ENCODE measurements around the gene CD22.
A peak's percentile ranks its signal among the peaks of the same experiment; 100 is the strongest.

CD22 gene

DNA sequence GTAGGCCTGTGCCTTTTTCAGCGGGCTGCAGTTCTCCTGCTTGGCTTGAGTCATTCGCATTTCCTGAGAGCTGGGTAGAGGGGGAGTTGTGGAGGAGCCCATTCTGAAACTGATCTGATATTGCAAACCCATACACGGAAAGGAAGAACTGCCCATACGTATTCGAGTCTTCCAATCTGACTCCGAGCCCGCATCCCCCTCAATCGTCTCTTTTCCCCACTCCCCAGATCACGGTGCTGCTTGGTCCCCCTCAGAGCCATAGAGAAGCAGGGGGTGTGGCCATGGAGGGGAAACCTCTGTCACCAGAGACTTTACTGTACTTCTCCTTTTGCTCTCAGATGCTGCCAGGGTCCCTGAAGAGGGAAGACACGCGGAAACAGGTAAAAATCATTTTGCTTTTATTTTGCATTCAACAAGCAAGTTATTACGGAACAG lies at the start of gene CD22:
Gene CD22 (plus strand): TSS at position 337 of the 435 bp plus-strand sequence. CDS start 2,854 bp downstream, outside the sequence.
- DNase-seq (ENCODE audit: low read depth), result peak; percentile 44

GRCh38 chr19:35279374-35279773 lies 49.6 kb upstream of the CD22 start:
- H3K4me3 ChIP-seq (ENCODE audit: low read depth, low read length), result no peak overlapping the region
- DNase-seq (ENCODE audit: low read depth), result no peak
- TF ChIP-seq, protein P1, sequence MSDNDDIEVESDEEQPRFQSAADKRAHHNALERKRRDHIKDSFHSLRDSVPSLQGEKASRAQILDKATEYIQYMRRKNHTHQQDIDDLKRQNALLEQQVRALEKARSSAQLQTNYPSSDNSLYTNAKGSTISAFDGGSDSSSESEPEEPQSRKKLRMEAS (IDR thresholded peaks at IDR 0.05; ENCODE audit: low read depth, low read length), result no peak
- TF ChIP-seq MYC (IDR thresholded peaks at IDR 0.05; ENCODE audit: low read depth, low read length) (no peak), CTCF (IDR thresholded peaks at IDR 0.05; ENCODE audit: low read depth, low read length) (no peak), POLR2A (IDR thresholded peaks at IDR 0.05; ENCODE audit: extremely low read depth, insufficient read length) (no peak)

More for the DNA sequence above, at the start of gene CD22:
- H3K4me3 ChIP-seq (ENCODE audit: low read depth, low read length), result no peak within 1 kb of the TSS
- TF ChIP-seq MYC (IDR thresholded peaks at IDR 0.05; ENCODE audit: low read depth, low read length) (no peak), POLR2A (IDR thresholded peaks at IDR 0.05; ENCODE audit: extremely low read depth, insufficient read length) (no peak), CTCF (IDR thresholded peaks at IDR 0.05; ENCODE audit: low read depth, low read length) (no peak)
- TF ChIP-seq, protein P1 (IDR thresholded peaks at IDR 0.05; ENCODE audit: low read depth, low read length), result no peak

- DNase-seq (ENCODE audit: low read depth), result no peak
- H3K4me3 ChIP-seq (ENCODE audit: low read depth, low read length), result no peak overlapping the region
- TF ChIP-seq POLR2A (IDR thresholded peaks at IDR 0.05; ENCODE audit: extremely low read depth, insufficient read length) (no peak), MYC (IDR thresholded peaks at IDR 0.05; ENCODE audit: low read depth, low read length) (no peak), CTCF (IDR thresholded peaks at IDR 0.05; ENCODE audit: low read depth, low read length) (no peak)
- TF ChIP-seq, protein P1 (IDR thresholded peaks at IDR 0.05; ENCODE audit: low read depth, low read length), result no peak
Observed at GRCh38 chr19:35279985-35280821, 48.8 kb upstream of the CD22 start.

DNA sequence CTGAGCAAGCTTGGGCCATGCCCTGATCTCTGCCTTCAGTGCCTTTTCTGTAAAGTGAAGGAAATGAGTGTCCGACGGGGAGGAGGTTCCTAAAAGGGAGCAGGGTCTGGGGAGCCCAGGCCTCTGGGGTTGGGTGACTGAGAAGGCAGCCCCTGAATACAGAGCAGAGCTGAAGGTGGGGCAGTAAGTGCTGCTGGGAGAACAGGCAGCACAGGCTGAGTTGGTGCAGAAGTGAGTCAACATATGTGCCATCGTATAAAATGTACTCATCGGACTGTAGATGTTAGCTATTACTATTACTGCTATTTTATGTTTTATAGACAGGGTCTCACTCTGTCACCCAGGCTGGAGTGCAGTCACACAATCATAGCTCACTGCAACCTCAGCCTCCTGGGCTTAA lies 47.7 kb upstream of the CD22 start:
- TF ChIP-seq CTCF (IDR thresholded peaks at IDR 0.05; ENCODE audit: low read depth, low read length), result no peak
- TF ChIP-seq POLR2A (IDR thresholded peaks at IDR 0.05; ENCODE audit: extremely low read depth, insufficient read length), result no peak
- TF ChIP-seq, protein P1 (IDR thresholded peaks at IDR 0.05; ENCODE audit: low read depth, low read length), result no peak
- TF ChIP-seq MYC (IDR thresholded peaks at IDR 0.05; ENCODE audit: low read depth, low read length), result no peak
- H3K4me3 ChIP-seq (ENCODE audit: low read depth, low read length), result no peak overlapping the region
- no peak for DNase-seq (ENCODE audit: low read depth)

DNA sequence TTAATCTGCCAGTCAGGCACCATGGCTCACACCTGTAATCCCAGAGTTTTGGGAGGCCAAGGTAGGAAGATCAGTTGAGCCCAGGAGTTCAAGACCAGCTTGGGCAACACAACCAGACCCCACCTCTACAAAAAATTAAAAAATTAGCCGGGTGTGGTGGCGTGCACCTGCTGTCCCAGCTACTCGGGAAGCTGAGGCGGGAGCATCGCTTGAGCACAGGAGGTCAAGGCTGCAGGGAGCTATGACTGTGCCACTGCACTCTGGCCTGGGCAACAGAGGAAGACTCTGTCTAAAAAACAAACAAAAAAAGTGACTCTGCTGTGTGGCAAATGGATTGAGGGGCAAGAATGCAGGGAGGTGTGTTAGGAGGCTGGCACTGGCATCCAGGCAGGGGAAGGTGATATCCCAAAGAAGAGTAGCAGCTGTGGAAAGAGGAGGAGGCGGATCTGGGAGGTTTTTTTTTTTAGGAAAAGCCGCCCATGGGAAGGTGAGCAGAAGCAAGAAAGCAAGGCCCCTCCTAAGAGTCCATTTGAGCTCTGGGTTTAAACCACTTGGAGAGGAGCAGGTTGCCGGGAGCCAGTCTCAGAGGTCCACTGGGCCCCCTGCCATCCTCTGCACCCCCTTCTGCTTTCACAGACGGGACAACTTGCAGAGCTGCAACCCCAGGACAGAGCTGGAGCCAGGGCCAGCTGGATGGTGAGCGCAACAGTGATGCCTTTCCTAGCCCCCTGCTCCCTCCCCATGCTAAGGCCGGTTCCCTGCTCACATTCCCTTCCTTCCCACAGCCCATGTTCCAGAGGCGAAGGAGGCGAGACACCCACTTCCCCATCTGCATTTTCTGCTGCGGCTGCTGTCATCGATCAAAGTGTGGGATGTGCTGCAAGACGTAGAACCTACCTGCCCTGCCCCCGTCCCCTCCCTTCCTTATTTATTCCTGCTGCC lies 44.6 kb upstream of the CD22 start:
- no peak for TF ChIP-seq CTCF (IDR thresholded peaks at IDR 0.05; ENCODE audit: low read depth, low read length)
- no peak for TF ChIP-seq MYC (IDR thresholded peaks at IDR 0.05; ENCODE audit: low read depth, low read length)
- TF ChIP-seq, protein P1 (IDR thresholded peaks at IDR 0.05; ENCODE audit: low read depth, low read length), result no peak
- no peak for TF ChIP-seq POLR2A (IDR thresholded peaks at IDR 0.05; ENCODE audit: extremely low read depth, insufficient read length)
- no peak for DNase-seq (ENCODE audit: low read depth)
- H3K4me3 ChIP-seq (ENCODE audit: low read depth, low read length), result no peak overlapping the region
